GM21717 (cell line): ENCODE results near the gene HAUS7.

Experiments used
- ATAC-seq: cut with Tn5 transposase; IDR thresholded peaks from one replicate; pipeline ENCODE4 v1.9.1; 2021; ENCODE audit warnings: mild to moderate bottlenecking, moderate library complexity; ENCODE audit not compliant: unreplicated experiment

Gene HAUS7

DNA sequence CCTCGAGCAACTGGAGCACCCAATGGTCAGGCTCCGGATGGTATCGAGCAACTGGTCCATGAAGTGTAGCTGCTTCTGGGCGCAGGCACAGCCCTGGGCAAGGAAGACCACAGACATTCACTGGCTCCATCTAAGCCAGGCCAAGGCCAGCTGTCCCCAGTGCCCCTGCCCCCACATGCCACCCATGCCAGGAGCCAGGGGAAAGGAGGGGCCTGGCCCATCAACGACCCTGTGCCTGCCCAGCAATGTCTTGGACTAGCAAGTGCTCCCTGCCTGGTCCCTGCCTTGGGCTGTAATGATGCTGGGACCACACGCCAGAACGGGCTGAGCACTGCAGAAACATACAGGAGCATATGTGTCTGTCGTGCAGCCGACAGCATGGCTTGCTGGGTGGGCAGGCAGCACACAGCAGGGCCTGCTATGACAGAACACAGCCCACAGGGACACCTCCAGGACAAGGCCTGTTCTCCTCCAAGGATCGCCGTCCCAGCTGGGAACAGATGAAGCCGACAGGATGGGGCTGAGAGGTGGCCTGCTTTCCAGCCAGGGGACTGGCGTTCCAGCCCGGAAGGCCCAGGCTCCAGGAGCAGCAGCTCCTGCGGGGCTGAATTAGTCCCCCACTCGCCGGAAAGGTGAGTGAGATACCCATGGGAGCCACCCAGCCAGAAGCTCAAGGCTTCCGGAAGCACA, 13.1 kb downstream of the HAUS7 start:
- ATAC-seq: no peak

DNA sequence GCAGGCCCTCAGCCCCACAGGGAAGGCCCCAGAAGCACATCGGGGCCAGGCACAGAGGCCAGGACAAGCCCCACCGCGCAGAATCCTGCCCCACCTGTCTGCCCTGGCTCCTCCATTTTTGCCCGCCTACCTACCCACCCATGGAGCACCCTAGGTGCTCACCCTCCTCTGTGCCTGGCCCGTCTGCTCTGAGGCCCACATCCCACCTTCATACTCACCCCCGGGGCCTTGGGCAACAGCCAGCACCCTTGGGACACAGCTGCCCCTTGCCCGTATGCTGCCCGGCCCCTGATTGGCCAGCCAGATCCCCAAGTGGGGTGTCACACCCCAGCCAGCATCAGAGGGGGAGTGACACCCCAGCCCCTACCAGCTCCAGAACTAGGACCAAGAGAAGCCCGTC, 13.7 kb downstream of the HAUS7 start:
- no peak for ATAC-seq

DNA sequence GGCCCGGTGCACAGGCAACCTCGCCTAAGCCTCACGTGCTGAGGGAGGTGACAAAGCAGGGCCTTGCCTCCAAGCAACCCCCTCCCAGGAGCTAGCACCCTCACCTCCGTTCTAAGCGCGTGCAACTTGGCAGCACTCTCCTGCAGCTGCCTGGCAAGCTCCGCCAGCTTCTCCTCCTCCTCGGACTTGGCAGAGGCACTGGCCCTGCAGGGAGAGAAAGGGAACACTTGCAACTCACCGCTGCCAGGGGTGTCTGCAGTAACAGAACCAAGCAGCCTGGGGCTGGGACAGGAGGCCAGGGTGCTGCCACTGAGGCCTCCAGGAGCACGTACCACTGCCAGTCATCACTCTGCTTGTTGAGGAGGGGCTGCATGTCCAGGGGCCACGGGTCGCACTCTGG, 14.2 kb downstream of the HAUS7 start:
- ATAC-seq: no peak

DNA sequence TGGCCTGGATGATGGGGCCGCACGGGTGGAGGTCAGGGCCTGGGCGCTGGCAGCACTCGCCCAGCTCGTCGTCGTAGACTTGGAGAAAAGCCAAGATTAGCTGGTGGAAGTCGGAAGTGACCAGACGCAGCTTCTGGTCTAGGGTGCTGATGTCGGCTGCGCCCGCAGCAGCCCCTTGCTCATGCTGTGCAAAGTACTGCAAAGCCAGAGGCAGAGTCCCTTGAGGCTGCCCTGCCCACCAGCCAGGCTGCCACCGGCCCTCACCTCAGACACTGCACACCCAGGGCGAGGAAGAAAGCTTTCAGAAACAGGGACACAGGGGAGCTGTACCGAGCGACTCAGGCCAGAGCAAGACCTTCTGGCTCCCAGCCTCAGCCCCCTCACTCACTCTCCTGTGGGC, 14.8 kb downstream of the HAUS7 start:
- no peak for ATAC-seq

DNA sequence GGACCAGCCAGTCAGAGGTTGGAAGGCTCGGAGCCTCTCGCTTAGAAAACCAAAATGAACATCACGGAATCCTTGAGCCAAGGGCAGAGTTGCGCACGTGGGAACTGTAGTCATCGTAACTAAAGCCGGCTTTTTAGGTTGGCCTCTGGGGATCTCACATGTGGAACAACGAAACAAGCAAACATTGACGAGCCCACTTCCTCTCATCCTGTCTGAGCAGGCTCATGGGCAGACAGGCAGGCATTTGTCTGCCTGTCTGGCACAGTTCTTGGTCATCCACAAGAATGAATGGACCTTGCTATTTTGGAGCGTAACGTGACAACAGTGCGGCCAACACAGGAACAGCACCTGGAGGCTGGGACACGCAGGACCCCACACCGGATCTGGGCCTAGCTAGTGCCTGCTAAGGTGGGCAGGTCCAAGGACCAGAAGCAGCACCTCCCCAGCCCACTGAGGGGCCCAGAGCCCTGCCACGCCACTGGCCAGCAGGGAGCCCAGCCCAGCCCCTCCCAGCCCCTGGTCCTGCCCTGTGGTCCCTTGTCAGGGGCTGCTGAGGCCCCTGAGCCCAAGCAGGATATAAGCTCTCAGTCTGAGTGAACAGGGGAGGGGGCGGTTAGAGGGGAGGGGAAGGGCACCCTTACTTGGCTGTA, 15.3 kb downstream of the HAUS7 start:
- ATAC-seq: no peak

DNA sequence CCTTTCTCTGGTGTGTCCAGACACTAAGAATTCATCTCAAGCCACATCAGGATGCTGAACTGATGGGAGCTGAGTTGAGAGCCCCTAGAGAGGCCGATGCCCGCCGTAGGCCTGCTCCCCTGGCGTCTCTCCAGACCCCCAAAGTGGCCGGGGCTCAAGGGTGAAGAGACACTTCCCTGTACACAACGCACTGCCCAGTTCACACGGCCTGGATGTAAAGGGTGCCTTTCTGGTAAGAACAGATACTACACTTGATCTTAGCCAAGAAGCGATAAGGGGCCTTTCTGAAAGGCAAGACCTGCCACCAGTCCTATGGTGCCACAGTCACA, 19.5 kb downstream of the HAUS7 start:
- no peak for ATAC-seq

DNA sequence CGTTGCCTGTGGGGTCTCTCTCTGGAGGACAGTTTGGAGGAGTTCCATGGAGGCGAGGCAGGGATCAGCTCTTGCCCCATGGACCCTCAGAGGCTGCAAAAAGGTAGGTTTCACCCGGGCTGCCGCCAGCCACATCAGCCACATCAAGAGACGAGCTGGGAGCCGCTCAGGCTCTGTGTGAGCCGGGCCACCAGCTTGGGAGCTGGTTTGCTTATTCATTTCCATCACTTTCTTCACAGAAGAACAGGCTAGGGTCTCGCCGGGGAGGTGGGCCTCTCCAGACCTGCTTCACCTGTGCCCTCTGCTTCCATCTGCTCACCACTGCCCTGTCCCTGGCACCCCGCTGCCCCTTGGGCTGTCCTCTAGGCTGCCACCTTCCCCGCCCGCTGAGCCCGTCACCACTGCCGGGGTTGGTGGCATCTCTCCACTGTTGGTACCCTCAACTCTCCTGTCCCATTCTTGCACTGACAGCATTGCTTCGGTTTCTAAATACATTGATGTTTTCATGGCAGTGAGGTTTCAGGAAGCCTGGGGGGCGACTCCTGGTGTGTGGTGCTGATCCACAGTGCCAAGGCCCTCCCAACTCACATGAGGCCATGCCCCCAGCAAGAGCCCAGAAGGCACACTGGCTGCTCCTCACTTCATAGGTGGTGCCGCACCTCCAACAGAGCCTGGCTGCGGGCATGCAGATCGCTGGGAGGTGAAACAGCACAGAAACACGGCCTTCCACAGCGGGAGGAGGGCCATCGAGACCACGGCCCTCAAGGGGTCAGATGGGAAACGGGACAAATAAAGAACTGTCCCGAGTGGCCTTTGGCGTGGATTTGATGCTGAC, 20.0 kb downstream of the HAUS7 start:
- no peak for ATAC-seq

DNA sequence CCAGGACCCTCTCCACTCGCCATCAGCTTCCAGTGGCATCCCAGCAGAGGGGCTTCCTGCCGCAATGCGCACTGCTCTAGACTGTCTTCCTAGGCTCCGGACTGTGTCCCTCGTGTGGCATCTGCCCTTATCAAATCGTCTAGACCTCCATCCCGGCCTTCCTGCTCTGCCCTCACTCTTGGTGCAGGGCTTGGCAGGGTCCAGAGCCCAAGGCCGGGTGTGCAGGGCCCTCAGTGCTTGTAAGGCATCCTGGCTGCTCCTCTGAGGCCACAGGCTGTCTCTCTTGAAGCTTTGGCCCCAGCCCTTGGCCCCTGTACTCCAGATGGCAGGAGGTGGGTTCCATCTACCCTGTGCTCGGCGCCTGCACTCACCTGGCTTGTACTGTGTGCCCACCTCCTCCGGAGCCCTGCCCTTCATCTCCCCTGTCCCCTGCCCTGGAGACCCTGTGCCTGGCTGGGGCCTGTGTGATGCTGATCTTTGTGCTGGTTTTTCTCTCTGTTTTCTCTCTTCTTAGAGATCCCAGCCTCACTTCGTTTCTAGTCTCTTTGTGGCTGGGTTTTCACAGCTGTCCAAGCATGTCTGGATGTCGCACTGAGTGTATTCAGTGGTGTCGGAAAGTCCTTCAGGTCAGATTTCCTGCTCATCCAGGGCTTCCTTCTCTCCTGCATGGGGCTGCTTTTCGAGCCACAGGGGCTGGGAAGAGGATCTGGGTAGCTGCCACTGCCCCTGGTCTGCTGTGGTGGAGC, 20.8 kb downstream of the HAUS7 start:
- ATAC-seq: no peak

DNA sequence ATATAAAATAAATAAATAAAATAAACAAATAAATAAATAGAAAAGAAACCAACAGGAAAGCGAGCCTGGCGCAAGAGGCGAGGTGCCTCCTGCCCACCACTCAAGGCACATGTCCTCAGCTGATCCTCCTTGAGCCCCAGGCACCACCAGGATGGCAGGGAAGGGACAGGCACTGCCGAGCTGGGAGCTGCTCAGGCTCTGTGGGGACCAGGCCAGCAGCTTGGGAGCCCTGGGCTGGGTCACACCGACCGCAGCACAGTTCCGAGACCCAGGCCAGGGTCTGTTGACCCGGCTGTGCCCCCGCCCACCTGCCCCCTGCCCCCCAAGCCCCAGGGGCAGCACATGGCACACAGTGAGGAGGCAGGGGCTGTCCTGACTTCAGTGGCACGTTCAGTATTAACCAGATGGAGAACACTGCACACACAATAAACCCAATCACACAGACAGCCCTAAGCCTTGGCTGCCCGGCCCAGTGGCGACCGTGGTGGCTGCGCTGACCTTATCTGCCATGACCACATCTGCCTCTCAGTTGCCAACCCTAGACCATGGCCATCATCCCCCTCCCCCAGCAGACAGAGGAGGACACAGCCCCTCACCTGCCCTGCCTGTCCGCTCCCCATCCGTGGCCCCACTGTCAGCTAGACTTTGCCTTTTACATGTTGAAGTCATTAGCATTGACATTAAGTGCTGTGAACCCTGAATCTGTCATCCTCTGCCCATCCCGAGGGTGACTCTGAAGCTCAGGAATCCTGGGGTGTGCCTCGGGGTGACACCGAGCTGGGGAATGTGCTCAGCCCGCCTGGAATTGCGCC, 21.6 kb downstream of the HAUS7 start:
- ATAC-seq: no peak

DNA sequence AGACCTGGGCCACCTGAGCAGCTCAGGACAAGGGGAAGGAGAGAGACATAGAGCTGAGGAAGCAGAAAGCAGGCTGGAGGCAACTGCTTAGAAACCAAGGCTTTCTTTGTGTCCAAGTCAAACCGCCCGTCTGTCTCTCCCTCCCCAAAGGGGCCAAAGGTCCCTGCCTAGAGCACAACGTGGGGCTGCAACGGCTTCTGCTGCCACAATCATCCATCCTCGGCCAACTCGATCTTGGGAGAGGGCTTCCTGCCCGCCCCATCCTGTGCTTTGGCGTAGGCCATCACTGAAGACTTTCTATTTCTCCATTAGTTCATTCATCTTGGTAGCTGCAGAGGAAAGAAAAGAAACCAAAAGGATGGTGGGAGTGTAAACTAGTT, 22.8 kb downstream of the HAUS7 start:
- no peak for ATAC-seq

DNA sequence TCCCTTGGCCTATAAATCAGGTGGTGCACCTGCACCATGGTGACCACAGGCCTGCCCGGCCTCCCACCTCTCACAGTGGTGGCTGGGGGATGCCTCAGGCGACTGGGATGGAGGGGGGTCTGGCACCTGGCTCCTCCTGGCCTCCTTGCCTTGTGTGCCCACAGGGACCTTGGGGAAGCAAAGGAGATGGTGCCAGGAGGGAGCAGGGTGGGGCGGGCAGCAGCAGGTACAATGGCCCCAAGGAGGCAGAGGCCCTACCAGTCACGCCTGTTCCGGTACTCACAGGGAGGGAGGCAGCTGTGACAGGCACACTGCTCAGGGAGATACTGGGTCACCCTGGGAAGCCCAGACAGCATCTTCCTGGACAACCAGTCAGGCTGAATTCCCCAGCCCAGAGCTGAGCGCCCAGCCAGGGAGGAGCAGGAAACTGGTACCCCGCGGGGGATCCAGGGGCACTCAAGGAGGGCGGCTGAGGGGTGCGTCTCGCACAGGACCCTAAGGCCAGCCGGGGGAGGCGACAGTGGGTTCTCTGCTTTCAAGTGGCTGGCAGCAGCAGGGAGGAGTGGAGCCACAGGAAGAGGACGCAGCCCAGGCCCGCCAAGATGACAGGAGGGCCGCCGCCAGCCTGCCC, 23.3 kb downstream of the HAUS7 start:
- ATAC-seq: no peak

DNA sequence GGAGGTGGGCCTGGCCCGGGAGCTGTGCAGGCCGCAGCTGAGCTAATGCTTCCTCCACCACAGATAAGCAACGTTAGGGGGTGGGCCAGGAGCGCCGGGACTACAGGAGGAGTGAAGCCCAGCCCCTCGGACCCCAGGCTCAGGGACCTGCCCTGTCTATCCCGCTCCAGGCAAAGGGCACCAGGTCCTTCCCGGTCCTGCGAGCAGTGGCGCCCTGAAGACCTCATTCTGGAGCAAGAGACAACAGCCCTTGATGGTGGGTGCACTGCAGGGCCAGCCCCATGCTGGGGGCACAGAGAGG, 23.8 kb downstream of the HAUS7 start:
- ATAC-seq: no peak

DNA sequence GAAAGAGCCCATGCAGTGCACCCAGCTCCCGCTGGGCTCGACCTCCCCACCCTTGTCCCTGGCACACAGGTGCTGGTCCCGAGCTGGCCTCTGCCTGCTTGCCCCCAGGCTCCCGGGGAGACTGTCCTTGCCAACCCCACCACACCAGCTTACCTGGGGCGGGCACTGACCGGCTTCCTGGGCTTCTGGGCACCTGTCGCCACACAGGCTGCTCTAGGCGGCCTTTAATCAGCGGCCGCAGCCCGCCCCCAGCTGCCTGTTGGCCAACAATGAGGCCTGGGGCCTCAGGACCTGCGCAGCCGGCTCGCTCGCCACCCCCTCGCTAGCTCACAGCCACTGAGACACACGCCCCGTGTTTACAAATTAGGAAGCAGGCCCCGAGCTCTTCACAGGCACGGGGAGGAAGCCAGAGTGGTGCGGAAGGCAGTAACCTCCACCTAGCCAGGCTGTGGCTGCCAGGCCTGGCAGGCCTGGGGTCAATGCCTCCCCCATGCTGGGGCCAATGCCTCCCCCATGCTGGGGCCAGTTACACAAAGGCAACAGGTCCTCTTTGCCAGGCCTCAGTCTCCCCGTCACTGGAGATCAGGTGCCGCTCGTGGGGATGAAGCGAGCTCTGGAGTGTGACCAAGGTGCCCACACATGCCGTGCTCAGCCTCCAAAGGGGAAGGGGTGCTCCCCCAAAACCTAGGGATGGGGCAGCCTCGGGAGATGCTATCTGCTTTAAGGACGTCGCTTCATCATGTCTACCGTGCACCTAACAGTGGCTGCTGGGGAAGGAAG, 24.3 kb downstream of the HAUS7 start, which contains the start of gene TREX2:
Gene TREX2 (minus strand): TSS at position 201 of the 780 bp plus-strand sequence. CDS start 626 bp downstream, outside the sequence.
- ATAC-seq: no peak

DNA sequence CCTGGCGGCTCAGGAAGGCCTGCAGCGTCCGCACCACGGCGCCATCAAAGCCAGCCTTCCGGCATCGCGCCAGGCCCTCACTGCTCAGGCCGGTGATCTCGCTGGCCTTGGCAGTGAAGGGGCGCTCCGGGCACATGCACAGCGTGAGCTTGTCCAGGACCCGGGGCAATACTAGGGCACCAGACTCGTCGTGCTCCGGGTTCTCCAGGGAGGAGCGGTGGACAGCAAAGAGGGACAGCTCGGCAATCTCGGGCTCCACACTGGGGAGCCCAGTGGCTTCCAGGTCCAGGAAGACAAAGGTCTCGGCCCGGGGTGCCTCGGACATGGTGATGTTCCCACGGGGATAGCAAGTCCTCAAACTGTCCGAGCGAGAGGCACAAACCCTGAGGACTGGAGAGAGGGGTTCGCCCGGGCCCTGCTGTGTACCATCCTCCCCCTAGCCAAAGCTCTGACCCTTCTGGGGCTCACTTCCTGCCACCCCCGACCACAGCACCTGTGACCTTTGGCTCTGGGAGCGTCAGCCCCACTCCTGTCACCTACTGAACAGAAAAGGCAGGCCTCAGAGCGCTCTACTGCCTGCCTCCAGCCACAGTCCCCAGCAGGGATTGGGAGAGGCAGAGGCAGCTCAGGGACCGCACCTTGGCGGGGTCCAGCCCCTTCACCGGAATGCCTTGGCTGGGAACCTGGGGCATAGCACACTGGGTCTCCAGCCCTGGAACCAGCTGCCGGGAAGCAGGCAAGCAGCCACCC, 25.1 kb downstream of the HAUS7 start:
- no peak for ATAC-seq

DNA sequence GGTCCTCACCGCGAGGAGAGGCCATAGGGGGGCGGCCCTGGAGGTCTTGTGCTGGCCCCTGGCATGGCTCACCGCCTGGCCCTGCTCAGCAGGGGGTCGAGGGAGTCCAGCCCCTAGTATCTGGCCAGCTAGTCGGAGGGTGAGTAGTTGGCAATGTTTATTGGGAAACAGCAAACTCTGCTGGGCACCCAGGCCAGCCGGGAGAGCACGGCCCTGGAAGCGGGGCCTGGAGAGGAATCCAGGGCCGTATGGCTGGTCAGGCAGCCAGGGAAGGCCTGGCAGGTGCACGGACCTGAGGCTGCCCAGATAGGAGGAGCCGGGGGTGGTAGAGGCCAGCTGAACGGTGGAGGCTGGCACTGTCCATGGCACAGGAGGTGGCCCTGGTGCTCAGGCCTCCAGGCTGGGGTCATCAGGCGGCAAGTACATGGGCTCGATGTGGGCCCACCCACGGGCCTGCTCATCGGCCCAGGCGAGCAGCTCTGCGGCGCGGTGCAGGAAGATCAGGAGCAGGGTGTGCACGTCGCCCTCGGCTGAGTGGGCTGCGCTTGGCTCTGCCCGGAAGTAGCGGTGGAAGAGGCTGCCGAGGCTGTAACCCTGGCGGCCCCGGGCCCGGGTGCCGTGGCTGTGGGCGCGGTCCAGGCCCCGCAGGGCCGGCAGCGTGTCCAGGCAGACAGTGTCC, 25.9 kb downstream of the HAUS7 start:
- no peak for ATAC-seq

DNA sequence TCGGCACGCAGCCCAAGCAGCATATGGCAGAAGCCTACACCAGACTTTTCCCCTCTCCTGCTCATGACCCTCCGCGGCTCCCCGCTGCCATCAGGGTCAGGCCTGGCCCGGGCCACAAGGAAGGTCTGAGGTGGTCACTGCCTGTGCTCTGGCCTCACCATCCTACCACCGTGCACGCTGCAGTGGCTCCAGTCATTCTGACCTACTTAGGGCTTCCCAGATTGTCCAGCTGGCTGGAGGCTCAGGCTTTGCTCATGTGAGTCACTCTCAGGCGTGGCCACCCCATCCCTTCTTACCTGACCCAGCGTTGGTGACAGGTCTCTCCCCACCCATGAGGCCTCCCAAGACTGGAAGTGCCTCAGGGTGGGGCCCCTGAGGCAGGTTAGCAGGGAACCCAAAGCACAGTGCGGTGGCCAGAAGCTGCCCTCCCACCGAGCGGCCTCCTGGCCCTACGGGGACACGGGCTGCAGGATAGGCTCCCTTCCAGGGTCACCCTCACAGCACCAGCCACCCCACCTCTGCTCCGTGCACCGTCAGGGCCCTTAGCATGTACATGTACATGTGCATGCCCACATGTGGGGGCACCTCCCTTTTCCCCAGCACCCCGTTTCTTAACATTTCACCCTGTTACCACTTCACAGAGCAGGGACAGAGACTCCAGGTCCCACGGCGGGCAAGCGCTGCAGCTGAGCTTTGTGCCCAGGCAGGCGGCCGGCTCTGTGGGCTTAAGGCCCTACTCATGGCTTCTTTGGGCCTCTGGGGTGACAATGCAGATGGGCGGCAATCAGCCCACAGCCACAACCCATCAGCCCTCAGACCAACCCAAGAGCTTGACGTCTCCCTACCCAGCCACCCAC, 26.7 kb downstream of the HAUS7 start:
- no peak for ATAC-seq

DNA sequence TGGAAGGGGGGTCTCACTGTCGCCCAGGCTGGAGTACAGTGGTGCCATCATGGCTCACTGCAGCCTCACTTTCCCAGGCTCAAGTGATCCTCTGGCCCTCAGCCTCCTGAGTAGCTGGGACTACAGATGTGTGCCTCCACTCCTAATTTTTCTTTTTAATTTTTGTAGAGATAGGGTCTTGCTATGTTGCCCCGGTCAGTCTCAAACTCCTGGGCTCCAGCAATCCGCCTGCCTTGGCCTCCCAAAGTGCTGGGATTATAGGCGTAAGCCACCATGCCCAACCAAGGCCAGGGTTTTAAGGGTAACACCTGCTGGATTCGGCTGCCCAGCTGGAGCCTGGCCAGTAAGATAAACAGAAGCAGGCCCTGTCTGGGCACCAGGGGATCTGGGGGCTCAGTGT, 27.9 kb downstream of the HAUS7 start:
- ATAC-seq: no peak
